ENCODE data around the gene COPZ2. TPM values are rescaled to one million over a fixed set of nuclear protein-coding genes. Genes with fewer than 3 reads are reported as not detected.

The COPZ2 gene
- total RNA-seq, 2 donors from 2014 or later = 4.3 to 9.9 TPM

- Histone ChIP-seq H3K27ac (no peak overlapping the region), H3K36me3 (no peaks in the 10 kb centered on the region), H3K4me1 (peaks cover 2% of the 10 kb centered on the region), H3K27me3 (no peaks in the 10 kb centered on the region), H3K4me3 (no peak overlapping the region), H3K9me3 (no peaks in the 10 kb centered on the region), H3K9ac (ENCODE audit: low read depth in 2 of 2, low read length in 2 of 2) (no peak overlapping the region)
- TF ChIP-seq, protein P1, sequence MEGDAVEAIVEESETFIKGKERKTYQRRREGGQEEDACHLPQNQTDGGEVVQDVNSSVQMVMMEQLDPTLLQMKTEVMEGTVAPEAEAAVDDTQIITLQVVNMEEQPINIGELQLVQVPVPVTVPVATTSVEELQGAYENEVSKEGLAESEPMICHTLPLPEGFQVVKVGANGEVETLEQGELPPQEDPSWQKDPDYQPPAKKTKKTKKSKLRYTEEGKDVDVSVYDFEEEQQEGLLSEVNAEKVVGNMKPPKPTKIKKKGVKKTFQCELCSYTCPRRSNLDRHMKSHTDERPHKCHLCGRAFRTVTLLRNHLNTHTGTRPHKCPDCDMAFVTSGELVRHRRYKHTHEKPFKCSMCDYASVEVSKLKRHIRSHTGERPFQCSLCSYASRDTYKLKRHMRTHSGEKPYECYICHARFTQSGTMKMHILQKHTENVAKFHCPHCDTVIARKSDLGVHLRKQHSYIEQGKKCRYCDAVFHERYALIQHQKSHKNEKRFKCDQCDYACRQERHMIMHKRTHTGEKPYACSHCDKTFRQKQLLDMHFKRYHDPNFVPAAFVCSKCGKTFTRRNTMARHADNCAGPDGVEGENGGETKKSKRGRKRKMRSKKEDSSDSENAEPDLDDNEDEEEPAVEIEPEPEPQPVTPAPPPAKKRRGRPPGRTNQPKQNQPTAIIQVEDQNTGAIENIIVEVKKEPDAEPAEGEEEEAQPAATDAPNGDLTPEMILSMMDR (IDR thresholded peaks at IDR 0.05) = no peak
- intact Hi-C loops (cut with DNase I) = no loop called here
- no peak for DNase-seq
These were observed 5.6 kb downstream of the COPZ2 start for GRCh38 chr17:48031966-48032365.

- H3K27ac ChIP-seq = no peak overlapping the region
These were observed 7.1 kb downstream of the COPZ2 start for GRCh38 chr17:48030531-48030930.

GRCh38 chr17:48028736-48029135 is 8.9 kb downstream of the COPZ2 start:
- intact Hi-C loops (cut with DNase I) = loop anchor here (5.0 kb wide), 1 partner anchor 104 kb away; no protein-coding TSS in a partner anchor
- no peak overlapping the region for H3K9ac ChIP-seq (ENCODE audit: low read depth in 2 of 2, low read length in 2 of 2)
- no peak for DNase-seq
- H3K36me3 ChIP-seq = no peaks in the 10 kb centered on the region
- no peaks in the 10 kb centered on the region for H3K27me3 ChIP-seq
- peaks cover 12% of the 10 kb centered on the region for H3K4me1 ChIP-seq
- H3K27ac ChIP-seq = no peak overlapping the region
- no peak overlapping the region for H3K4me3 ChIP-seq
- H3K9me3 ChIP-seq = no peaks in the 10 kb centered on the region
- TF ChIP-seq, protein P1 (IDR thresholded peaks at IDR 0.05) = no peak

More at GRCh38 chr17:48030531-48030930, 7.1 kb downstream of the COPZ2 start:
- H3K4me1 ChIP-seq = peaks cover 7% of the 10 kb centered on the region
- no peak overlapping the region for H3K9ac ChIP-seq (ENCODE audit: low read depth in 2 of 2, low read length in 2 of 2)
- H3K9me3 ChIP-seq = no peaks in the 10 kb centered on the region
- no peaks in the 10 kb centered on the region for H3K36me3 ChIP-seq
- intact Hi-C loops (cut with DNase I) = no loop called here
- TF ChIP-seq, protein P1 (IDR thresholded peaks at IDR 0.05) = no peak
- DNase-seq = no peak
- no peaks in the 10 kb centered on the region for H3K27me3 ChIP-seq
- H3K4me3 ChIP-seq = no peak overlapping the region

- Histone ChIP-seq H3K27me3 (no peaks in the 10 kb centered on the region), H3K9me3 (no peaks in the 10 kb centered on the region), H3K27ac (no peak overlapping the region), H3K9ac (ENCODE audit: low read depth in 2 of 2, low read length in 2 of 2) (no peak overlapping the region), H3K36me3 (no peaks in the 10 kb centered on the region), H3K4me1 (peaks cover 12% of the 10 kb centered on the region), H3K4me3 (no peak overlapping the region)
- TF ChIP-seq, protein P1 (IDR thresholded peaks at IDR 0.05) = no peak
- no peak for DNase-seq
- intact Hi-C loops (cut with DNase I) = loop anchor here (5.0 kb wide), 1 partner anchor 105 kb away; no protein-coding TSS in a partner anchor
These were observed 10.1 kb downstream of the COPZ2 start for GRCh38 chr17:48027322-48027981.

- Histone ChIP-seq H3K36me3 (no peaks in the 10 kb centered on the region), H3K4me1 (peaks cover 12% of the 10 kb centered on the region), H3K27ac (peak overlapping the region; percentile 34), H3K9me3 (no peaks in the 10 kb centered on the region), H3K27me3 (no peaks in the 10 kb centered on the region), H3K9ac (ENCODE audit: low read depth in 2 of 2, low read length in 2 of 2) (peak overlapping the region in 1 of 2 donors; percentile 81), H3K4me3 (no peak overlapping the region)
- DNase-seq = peak; percentile 92
- intact Hi-C loops (cut with DNase I) = loop anchor here (1.0 to 5.0 kb wide), 2 partner anchors 48 to 106 kb away; no protein-coding TSS in a partner anchor
- TF ChIP-seq, protein P1 (IDR thresholded peaks at IDR 0.05) = peak; percentile 78
These were observed 10.9 kb downstream of the COPZ2 start for GRCh38 chr17:48026502-48027321.

Data from colonic mucosa (tissue), 4 donors.